GM12873 (cell line): ENCODE results near the gene PLCB4.

Source experiments
- TF ChIP-seq, protein P1 (sequence below): IDR thresholded peaks from 2 replicates; pipeline ENCODE4 v1.5.1; 2012; ENCODE audit warnings: low read depth, mild to moderate bottlenecking, moderate library complexity, low read length, control low read depth; ENCODE audit not compliant: insufficient read depth; ENCODE audit errors: missing control alignments

Gene PLCB4

GRCh38 chr20:9141921-9142320 is 73.0 kb downstream of the PLCB4 start:
- TF ChIP-seq, protein P1, sequence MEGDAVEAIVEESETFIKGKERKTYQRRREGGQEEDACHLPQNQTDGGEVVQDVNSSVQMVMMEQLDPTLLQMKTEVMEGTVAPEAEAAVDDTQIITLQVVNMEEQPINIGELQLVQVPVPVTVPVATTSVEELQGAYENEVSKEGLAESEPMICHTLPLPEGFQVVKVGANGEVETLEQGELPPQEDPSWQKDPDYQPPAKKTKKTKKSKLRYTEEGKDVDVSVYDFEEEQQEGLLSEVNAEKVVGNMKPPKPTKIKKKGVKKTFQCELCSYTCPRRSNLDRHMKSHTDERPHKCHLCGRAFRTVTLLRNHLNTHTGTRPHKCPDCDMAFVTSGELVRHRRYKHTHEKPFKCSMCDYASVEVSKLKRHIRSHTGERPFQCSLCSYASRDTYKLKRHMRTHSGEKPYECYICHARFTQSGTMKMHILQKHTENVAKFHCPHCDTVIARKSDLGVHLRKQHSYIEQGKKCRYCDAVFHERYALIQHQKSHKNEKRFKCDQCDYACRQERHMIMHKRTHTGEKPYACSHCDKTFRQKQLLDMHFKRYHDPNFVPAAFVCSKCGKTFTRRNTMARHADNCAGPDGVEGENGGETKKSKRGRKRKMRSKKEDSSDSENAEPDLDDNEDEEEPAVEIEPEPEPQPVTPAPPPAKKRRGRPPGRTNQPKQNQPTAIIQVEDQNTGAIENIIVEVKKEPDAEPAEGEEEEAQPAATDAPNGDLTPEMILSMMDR: no peak

GRCh38 chr20:9142809-9143208 is 73.9 kb downstream of the PLCB4 start:
- TF ChIP-seq, protein P1: no peak

GRCh38 chr20:9143926-9144325 is 75.0 kb downstream of the PLCB4 start:
- TF ChIP-seq, protein P1: no peak

DNA sequence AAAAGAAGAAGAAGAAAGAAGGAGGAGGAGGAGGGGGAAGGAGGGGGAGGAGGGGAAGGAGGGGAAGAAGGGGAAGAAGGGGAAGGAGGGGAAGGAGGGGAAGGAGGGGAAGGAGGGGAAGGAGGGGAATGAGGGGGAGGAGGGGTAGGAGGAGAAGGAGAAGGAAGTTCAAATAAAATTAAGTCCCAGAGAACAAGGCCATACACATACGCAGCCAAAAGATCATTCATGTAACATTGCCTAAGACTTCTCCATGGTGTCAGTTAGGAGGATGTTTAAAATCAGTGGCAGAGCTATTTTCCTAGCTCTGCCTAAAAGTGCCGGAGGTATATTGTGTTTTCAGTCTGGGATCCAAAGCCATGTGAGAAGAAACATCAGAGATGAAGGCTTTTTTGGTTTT is 75.8 kb downstream of the PLCB4 start:
- TF ChIP-seq, protein P1: no peak

- TF ChIP-seq, protein P1: no peak
These were observed 76.3 kb downstream of the PLCB4 start for GRCh38 chr20:9145142-9145541.

DNA sequence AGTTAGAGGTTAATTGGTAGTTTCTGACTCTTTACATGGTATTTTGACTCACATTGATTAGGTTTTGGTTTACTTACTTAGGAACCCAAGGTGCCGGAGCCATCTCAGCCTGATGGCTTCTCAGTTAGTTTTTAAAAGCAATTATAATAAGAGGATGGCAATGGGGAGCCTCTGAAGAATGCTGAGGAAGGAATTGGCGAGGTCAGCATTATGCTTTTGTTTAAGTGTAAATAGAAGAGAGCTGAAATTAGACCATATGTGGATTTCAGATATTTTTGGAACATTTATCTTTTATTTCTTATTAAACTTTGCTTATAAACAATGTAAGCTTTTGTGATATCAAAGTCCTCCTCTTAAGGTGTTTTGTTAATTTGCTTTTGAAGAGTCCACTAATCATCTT is 77.8 kb downstream of the PLCB4 start:
- TF ChIP-seq, protein P1: no peak

- TF ChIP-seq, protein P1: no peak
These were observed 78.7 kb downstream of the PLCB4 start for GRCh38 chr20:9147547-9148024.

DNA sequence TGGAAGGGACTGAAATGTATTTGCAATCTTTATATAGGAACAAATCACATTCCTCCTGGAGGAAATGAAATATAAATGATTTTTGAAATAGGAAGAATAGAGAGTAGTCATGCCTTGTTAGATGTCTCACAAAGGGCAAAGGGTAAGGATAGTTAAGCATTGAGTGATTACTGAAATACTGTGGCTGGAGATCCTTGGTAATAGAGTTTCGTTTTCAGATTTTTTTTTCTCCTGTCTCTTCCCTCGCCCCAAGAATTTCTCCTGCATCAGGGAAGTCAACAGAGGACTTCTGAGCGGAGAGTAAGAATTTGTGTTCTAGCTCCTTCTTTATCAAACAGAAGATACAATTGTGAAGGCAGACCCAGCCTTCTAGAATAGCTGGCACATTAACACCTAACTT is 79.4 kb downstream of the PLCB4 start:
- TF ChIP-seq, protein P1: no peak
